GM18517 (cell line): ENCODE results near the gene E2F3.

Experiments used
- ATAC-seq: cut with Tn5 transposase; IDR thresholded peaks from one replicate; pipeline ENCODE4 v1.9.1; 2021; ENCODE audit warnings: mild to moderate bottlenecking, moderate library complexity; ENCODE audit not compliant: unreplicated experiment

Gene E2F3

GRCh38 chr6:20433321-20433720 is 31.6 kb downstream of the E2F3 start:
- ATAC-seq = no peak

GRCh38 chr6:20433929-20434328 is 32.2 kb downstream of the E2F3 start:
- ATAC-seq = no peak

- ATAC-seq = no peak
Measured at GRCh38 chr6:20434766-20435165, 33.1 kb downstream of the E2F3 start.

GRCh38 chr6:20436719-20437118 is 35.0 kb downstream of the E2F3 start:
- no peak for ATAC-seq

- no peak for ATAC-seq
Measured at GRCh38 chr6:20437639-20438038, 36.0 kb downstream of the E2F3 start.

- ATAC-seq = no peak
Measured at GRCh38 chr6:20438462-20439070, 36.9 kb downstream of the E2F3 start.

- no peak for ATAC-seq
Measured at GRCh38 chr6:20439558-20439957, 37.9 kb downstream of the E2F3 start.

- ATAC-seq = no peak
Measured at GRCh38 chr6:20440296-20440695, 38.6 kb downstream of the E2F3 start.

GRCh38 chr6:20441236-20441635 is 39.6 kb downstream of the E2F3 start:
- no peak for ATAC-seq

- no peak for ATAC-seq
Measured at GRCh38 chr6:20441921-20442320, 40.2 kb downstream of the E2F3 start.

GRCh38 chr6:20444786-20445271 is 43.1 kb downstream of the E2F3 start:
- no peak for ATAC-seq

- ATAC-seq = no peak
Measured at GRCh38 chr6:20447157-20447556, 45.5 kb downstream of the E2F3 start.

- no peak for ATAC-seq
Measured at GRCh38 chr6:20447581-20448132, 46.0 kb downstream of the E2F3 start.

GRCh38 chr6:20448828-20449227 is 47.1 kb downstream of the E2F3 start:
- no peak for ATAC-seq

- ATAC-seq = no peak
Measured at GRCh38 chr6:20454204-20454824, 52.6 kb downstream of the E2F3 start.

- ATAC-seq = no peak
Measured at GRCh38 chr6:20455251-20455940, 53.7 kb downstream of the E2F3 start.

- ATAC-seq = no peak
Measured at GRCh38 chr6:20458027-20458894, 56.6 kb downstream of the E2F3 start.

- no peak for ATAC-seq
Measured at GRCh38 chr6:20459682-20460081, 58.0 kb downstream of the E2F3 start.

- no peak for ATAC-seq
Measured at GRCh38 chr6:20461576-20461975, 59.9 kb downstream of the E2F3 start.

GRCh38 chr6:20463396-20463795 is 61.7 kb downstream of the E2F3 start:
- ATAC-seq = peak; percentile 74

GRCh38 chr6:20464041-20464440 is 62.4 kb downstream of the E2F3 start:
- no peak for ATAC-seq
